ENCODE measurements around the gene FGF4. TPM values are rescaled to one million over a fixed set of nuclear protein-coding genes. Genes with fewer than 3 reads are reported as not detected.

Gene FGF4
- total RNA-seq = not detected

- intact Hi-C loops (cut with DNase I) = no loop called here
- Histone ChIP-seq H3K27me3 (peaks cover 36% of the 10 kb centered on the region), H3K4me1 (no peaks in the 10 kb centered on the region), H3K27ac (no peak within 1 kb of the TSS), H3K4me3 (no peak within 1 kb of the TSS), H3K36me3 (no peaks in the 10 kb centered on the region), H3K9ac (ENCODE audit: low read depth in 2 of 2, low read length in 2 of 2) (no peak within 1 kb of the TSS), H3K9me3 (no peaks in the 10 kb centered on the region)
- TF ChIP-seq CTCF (IDR thresholded peaks at IDR 0.05) = no peak
- no peak for DNase-seq
Observed at GRCh38 chr11:69775163-69775755, at the start of gene FGF4. Gene FGF4, minus strand, starts transcription at chr11:69775341. Its CDS starts 257 bp downstream, at chr11:69775084.

DNA sequence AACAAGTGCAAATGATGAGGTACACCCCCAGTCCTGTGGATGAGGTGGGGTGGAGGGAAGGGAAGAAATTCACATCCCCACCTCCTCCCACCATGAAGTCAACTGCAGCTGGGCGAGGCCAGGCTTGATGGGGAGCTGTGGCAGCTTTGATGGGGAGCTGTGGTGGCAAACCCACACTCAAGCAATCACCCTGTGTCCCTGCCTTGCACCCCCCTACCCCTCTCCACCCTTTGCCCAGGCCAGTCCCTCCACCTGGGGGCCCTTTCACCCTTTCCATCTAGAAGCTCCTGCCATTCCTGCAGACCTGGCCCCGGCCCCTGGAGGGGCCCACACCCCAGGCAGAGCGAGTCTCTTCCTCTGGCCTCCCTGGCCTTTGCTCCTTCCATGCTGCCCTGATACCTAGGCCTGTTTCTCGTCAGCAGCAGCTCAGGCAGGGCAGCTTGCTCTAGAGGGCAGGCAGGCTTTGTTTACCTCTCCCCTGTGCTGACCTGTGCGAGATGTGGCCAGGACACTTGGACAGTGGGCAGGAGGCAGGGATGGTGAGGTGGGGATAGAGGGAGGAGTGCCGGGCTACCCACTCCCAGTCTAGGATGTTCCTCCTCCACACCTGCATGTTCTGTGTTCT is 48.6 kb upstream of the FGF4 start:
- Histone ChIP-seq H3K27me3 (peaks cover 21% of the 10 kb centered on the region), H3K4me3 (no peak overlapping the region), H3K9ac (ENCODE audit: low read depth in 2 of 2, low read length in 2 of 2) (no peak overlapping the region), H3K4me1 (no peaks in the 10 kb centered on the region), H3K9me3 (no peaks in the 10 kb centered on the region), H3K27ac (no peak overlapping the region), H3K36me3 (no peaks in the 10 kb centered on the region)
- DNase-seq = no peak
- TF ChIP-seq CTCF (IDR thresholded peaks at IDR 0.05) = no peak
- intact Hi-C loops (cut with DNase I) = no loop called here

GRCh38 chr11:69822676-69823494 is 47.7 kb upstream of the FGF4 start:
- no peak for DNase-seq
- H3K27ac ChIP-seq = no peak overlapping the region
- H3K4me3 ChIP-seq = no peak overlapping the region
- intact Hi-C loops (cut with DNase I) = no loop called here
- no peaks in the 10 kb centered on the region for H3K9me3 ChIP-seq
- H3K4me1 ChIP-seq = no peaks in the 10 kb centered on the region
- no peak overlapping the region for H3K9ac ChIP-seq (ENCODE audit: low read depth in 2 of 2, low read length in 2 of 2)
- peaks cover 30% of the 10 kb centered on the region for H3K27me3 ChIP-seq
- no peaks in the 10 kb centered on the region for H3K36me3 ChIP-seq
- no peak for TF ChIP-seq CTCF (IDR thresholded peaks at IDR 0.05)

GRCh38 chr11:69821511-69822040 is 46.4 kb upstream of the FGF4 start:
- Histone ChIP-seq H3K4me1 (no peaks in the 10 kb centered on the region), H3K4me3 (no peak overlapping the region), H3K36me3 (no peaks in the 10 kb centered on the region), H3K9me3 (no peaks in the 10 kb centered on the region), H3K9ac (ENCODE audit: low read depth in 2 of 2, low read length in 2 of 2) (no peak overlapping the region), H3K27ac (no peak overlapping the region), H3K27me3 (peaks cover 43% of the 10 kb centered on the region)
- no peak for DNase-seq
- TF ChIP-seq CTCF (IDR thresholded peaks at IDR 0.05) = no peak
- intact Hi-C loops (cut with DNase I) = no loop called here

- TF ChIP-seq CTCF (IDR thresholded peaks at IDR 0.05) = no peak
- Histone ChIP-seq H3K36me3 (no peaks in the 10 kb centered on the region), H3K4me3 (no peak overlapping the region), H3K27me3 (peaks cover 52% of the 10 kb centered on the region), H3K4me1 (no peaks in the 10 kb centered on the region), H3K27ac (no peak overlapping the region), H3K9me3 (no peaks in the 10 kb centered on the region), H3K9ac (ENCODE audit: low read depth in 2 of 2, low read length in 2 of 2) (no peak overlapping the region)
- DNase-seq = no peak
- intact Hi-C loops (cut with DNase I) = no loop called here
Observed at GRCh38 chr11:69820441-69820840, 45.3 kb upstream of the FGF4 start.
